GM19438 (cell line): Measurements from ENCODE around the gene DSCAM.

ENCODE experiments used
- ATAC-seq: cut with Tn5 transposase; IDR thresholded peaks from one replicate; pipeline ENCODE4 v1.9.1; 2021; ENCODE audit warnings: low read depth; ENCODE audit not compliant: unreplicated experiment

Gene DSCAM

DNA sequence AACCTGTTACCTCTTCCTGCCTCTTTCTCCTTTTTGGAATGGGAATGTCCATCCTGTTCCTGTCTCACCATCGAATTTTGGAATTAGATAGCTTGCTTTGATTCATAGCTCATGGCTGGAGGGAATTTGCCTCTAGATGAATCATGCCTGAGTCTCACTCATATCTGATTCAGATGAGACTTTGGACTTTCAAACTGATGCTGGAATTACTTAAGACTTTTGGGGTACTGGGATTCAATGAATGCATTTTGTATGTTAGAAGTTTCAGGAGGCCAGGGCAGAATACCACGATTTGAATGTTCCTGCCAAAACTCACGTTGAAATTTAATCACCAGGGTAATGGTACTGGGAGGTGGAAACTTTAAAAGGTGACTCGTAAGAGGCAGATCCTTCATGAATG, 132.4 kb downstream of the DSCAM start:
- no peak for ATAC-seq

DNA sequence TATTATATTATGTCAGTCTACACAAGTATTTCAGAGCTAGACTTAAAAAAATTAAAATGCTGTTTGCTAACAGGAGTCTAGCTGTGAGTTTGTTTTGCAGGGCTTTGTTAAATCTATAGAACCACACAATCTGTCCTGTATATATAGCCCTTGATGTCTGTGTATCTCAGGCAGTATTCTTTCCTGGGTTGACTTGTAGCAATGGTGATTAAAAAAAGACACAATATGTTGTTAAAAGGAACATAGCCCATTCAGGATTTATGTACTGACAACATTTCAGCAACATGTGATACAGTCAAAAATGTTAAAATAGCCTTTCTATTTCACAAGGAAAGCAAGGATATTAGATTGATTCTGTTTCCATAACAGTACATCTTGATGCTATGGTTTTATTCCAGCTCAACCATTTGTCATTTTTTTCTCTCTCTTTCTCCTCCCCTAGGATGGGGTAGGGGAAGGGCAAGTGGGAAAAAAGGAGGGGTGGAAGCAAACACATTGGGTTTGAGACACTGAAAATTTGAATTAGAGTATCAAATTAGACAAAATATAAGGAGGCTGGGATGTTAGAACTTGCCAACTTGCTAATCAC, 139.2 kb downstream of the DSCAM start:
- ATAC-seq: no peak

DNA sequence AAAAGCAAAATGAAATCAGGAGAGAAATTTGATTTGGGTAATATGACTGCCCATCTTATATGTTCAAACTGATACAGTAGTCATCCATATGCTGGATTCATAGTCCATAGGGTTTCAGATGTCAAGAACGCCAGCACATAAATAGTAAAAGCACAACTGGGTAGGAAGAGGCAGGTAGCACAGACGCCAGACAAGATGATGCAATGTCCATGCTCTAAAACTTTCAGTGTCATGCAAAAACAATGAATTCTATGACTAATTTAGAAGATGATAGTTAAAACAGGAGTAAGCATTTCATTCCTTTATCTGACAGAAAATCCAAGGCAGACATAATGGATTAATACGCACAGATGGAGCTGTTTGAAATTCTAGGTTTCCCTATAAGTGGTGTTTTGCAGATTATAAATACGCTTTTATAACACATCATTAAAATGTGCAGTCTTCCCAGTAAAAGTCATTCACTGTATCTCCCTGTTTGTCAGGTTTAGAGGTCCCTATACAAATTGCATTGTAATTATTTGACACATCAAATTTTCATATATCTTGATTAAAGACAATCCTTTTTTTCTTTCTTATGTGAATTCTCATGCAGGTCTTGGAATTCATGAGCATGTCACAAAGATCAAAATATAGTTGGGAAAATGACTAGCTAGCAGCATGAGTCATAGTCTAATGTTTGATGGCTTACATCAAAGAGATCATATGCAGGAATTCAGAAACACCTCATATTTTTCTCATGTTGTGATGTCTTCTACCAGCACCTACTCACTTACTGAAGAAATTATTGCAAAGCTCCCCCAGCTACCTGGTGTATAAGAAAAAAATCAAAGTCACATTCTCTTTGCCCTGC, 139.9 kb downstream of the DSCAM start:
- no peak for ATAC-seq

DNA sequence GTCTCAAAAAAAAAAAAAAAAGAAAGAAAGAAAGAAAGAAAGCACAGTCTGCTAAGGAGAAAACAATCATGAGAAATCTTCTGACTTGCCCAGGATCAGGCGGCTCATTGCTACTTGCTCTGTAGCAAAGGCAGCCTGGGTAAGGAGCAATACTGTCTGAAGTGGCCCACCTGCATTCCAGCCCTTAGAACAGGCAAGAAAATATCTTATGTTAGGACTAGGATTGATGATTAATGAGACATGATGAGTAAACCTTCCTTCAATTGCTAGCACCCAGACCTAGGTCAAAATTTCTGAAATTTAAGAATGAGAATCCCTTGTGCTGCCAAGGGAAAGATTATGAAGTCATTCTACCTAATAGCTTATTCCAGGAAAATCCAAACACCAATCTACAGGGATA, 140.8 kb downstream of the DSCAM start:
- no peak for ATAC-seq

DNA sequence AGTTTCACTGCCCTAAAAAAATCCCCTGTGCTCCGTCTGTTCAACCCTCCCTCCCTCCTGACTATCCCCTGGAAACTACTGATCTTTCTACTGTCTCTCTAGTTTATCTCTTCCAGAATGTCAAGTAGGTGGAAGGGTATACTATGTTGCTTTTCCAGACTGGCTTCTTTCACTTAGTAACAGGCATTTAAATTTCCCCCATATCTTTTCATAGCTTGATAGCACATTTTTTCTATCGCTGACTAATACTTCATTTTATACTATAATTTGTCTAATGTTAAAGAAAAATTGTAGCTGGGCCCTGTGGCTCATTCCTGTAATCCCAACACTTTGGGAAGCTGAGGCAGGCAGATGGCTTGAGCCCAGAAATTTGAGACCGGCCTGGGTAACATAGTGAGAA, 142.8 kb downstream of the DSCAM start:
- no peak for ATAC-seq

DNA sequence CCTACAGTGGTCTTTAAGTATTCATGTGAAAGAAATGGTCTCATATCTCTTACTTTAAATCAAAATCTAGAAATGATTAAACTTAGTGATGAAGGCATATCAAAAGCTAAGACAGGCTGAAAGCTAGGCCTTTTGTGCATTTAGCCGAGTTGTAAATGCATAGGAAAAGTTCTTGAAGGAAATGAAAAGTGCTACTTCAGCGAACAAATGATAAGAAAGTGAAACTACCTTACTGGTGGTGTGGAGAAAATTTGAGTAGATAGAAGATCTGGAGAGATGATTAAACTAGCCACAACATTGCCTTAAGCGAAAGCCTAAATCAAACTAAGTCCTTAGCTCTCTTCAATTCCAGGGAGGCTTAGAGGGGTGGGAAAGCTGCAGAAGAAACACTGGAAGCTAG, 147.6 kb downstream of the DSCAM start:
- ATAC-seq: no peak

DNA sequence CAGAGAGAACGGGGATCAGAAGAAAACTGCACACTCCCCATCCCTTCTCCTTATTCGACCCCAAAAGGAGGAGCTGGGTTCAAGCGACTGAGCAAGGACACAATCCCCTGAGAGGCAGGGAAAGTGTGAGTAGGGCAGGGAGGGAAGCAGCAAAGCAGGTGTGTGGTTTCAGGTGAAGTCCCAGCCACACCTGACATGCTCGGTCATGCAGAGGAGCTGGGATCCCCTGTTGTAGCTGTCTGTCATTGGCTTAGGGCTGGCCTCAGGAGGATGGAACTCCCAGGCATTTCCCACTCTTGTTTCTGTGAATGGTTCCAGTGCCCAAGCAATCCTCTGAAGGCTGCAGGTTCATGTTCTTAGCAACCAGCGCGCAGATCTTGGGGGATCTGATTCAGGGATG, 150.7 kb downstream of the DSCAM start:
- no peak for ATAC-seq

DNA sequence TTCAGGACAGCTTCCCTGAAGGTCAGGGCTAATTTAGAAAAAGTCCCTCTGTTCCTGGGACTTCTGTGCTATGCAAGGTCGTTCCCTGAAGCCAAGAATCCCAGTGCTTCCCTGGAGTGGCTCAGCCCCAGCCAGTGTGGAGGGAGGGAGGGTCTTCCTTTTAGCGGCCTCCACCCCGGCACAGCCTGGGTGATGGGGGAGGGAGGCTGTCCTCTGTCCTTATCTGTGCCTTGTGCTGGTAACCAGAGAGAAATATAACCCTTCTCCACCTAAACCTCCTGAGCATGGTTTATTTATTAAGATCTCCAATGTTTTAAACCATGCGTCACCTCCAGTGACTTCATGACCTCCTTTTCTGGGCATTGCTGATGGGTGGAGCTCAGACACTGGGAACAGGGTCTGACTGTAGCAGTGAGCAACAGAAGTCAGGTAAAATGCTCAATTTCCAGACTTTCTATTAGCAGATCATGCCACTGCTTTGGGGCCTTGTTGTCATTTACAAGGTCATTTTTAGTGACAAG, 157.1 kb downstream of the DSCAM start:
- ATAC-seq: no peak

DNA sequence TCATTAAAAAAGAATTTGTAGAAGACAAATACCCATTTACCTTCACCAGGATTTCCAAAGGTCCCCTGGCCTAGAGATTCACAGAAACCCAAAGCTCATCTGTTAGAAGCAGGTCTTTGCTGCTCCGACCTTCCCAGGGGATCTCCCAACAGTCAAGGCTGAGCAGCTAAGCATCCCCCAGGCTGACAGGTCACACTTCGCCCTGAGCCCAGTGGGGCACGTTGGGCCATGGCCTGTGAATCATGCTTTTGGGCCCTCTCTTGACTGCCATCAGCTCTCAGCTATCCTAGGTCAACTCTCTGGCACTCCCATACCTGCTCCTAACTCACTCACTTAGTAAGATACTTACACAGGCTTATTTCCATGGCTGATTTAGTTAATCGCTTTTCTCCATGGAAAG, 157.7 kb downstream of the DSCAM start:
- no peak for ATAC-seq

DNA sequence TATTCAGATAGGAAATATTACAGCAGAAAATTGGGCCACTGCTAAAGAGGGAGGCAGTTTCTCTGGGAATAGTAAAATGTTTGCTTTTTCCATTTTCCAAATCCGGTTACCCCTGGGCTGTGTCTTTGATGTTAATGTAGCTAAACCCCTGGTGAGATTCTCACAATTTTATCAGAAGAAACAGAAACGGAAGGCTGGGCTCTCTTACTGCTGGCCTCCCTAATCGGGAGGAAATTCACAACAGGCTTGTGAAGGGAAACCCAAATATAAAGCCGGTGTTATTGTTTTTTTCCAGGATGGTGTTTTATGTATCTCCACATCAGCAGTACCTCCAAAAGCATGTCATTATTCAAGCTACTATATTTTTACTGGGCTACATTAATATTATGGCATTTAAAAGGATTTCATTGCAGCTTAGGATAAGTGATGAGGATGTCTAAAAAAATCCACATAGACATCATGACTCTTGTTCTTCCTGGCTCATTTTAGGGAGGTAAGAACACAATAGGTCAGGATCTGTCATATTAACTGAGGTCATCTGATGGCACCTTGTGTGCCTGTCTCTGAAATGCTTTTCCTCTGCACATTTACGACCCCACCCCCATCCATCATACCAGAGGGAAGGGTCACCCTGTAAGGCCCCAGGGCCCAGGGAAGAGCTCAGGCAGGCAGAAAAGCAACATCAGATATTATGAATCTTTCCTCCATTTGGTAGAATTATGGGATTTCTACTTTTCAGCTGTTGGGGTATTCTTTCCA, 158.7 kb downstream of the DSCAM start:
- ATAC-seq: no peak

DNA sequence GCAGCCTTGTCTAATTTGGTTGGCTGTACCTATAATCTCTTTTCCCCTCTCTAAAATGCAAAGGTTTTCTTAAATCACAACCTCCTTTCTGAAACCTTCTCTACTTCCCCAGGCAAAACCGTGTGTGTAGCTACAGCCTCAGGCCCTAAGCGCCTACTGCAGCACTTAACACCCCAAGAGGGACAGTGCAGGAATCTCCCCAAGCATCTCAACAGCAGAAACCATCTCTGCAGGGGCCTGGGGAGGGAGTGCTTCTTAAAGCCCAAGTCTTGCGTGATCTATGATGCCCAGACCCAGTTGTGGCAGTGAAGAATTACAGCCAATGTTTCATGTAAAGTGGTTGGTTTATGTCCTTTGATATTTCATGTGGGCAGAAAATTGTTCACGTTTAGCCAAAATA, 159.3 kb downstream of the DSCAM start:
- no peak for ATAC-seq

DNA sequence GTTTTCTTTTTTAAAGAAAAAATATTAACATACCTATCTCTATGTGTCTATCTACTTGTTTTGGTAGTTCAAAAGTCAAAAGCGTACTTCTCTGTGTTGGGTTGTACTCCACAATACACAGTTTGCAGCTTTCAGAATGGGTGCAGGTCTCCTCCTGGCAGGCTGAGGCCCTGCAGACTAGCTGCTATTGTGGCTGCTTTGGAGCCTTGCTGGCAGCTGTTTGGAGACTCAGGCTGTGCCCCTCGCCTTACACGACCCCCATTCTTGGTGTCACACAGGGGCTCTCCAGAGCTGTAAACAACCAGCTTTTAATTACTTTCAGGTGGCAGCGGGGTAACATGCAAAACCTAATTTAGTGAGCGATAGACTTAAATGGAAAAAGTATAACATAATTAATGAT, 160.4 kb downstream of the DSCAM start:
- ATAC-seq: no peak

DNA sequence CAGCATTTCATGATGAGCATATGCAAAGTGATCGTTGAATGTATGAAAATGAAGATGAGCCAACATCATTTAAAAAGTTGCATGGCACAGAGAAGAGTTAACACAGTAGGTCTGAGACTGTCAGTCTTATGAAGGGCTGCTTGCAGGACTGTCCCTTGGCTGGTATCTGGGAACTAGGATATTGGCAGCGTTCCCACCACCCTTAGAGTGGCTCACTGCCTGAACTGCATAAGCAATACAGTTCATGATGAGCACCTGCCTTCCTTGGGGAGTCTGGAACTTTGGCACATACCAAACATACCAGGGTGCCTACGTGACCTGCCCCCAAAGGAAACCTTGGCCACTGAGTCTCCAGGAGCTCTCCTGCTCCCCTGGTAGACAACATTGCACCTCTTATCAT, 161.8 kb downstream of the DSCAM start:
- no peak for ATAC-seq

DNA sequence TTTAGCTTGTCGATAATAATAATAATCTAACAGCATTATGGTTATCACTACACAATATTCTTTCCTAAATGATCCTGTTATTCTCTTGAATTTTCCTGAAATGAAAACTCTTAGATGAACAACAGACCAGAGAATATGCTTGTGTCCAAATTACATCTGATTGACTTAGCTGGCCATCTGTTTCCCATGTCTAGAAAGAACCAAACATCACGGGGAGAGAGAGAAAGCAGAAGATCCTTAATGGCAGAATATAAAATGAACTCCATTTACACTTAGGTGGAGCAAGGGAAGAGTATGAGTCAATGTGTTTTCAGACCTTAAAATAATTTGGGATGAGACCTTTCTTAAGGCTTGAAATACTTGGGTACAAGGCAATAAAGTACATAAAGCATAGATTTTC, 162.2 kb downstream of the DSCAM start:
- ATAC-seq: no peak

DNA sequence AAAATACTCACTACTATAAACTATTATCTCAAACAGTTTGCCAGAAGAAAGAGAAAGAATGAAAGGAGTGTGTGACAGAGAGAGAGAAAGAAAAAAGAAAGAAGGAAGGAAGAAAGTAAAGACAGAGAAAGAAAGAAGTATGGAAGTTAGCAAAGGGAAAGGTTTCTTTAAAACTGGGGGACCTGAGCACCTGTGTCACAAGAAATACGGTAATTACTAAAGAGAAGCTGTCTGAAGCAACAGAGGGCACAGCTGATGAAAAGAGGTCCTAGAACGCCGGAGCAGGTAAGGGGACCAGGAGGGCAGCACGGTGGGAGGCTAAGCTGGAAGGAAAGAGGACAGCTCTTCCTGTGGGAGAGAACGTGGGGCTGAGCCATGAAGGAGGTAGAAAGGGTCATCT, 163.6 kb downstream of the DSCAM start:
- no peak for ATAC-seq

DNA sequence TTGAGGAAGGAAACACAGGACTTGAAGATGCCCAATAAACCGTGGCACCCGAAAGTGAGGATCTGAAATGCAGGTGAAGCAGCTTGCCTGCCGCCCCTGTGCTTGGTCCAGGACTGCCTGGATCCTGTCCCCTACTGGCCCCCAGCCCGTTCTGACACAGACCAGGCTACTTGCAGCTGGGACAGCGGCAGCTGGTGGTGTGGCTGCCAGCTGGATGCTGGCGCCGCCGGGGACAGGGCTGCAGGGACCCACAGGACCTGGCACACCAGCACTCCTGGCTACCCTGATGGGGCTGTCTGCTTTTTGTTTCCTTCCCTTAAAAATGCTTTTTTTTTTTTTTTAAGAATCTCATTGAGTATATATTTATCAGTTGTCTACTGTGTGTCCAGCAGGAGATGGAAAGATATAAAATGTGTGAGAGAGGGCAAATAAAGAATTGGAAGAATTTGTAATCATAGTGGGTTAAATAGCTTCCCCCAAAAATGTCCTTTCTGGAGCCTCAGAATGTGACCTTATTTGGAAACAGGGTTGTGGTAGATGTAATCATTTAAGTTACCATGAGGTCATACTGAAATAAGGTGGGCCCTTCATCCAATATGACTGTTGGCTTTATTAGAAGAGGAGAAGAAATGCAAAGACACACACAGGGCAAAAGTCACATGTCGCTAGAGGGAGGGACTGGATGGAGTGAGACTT, 165.6 kb downstream of the DSCAM start:
- no peak for ATAC-seq

DNA sequence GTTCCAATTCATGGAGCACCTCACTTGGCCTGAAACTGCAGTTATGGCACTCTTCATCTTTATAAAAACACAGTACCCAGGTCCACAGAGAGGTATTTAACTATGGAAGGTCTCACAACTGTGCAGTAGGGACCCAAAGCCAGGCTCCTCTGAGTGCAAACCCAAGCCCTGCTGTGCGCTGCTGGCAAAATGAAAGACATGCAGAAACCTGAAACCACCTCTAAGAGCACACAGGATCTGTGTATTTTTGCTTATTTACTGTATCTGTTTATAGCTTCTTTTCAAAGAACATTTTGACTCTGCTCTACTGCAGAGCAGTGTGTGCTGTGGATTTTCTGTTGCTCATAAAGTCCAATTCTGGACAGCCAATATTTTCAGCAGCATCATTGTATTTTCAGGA, 166.6 kb downstream of the DSCAM start:
- ATAC-seq: no peak

DNA sequence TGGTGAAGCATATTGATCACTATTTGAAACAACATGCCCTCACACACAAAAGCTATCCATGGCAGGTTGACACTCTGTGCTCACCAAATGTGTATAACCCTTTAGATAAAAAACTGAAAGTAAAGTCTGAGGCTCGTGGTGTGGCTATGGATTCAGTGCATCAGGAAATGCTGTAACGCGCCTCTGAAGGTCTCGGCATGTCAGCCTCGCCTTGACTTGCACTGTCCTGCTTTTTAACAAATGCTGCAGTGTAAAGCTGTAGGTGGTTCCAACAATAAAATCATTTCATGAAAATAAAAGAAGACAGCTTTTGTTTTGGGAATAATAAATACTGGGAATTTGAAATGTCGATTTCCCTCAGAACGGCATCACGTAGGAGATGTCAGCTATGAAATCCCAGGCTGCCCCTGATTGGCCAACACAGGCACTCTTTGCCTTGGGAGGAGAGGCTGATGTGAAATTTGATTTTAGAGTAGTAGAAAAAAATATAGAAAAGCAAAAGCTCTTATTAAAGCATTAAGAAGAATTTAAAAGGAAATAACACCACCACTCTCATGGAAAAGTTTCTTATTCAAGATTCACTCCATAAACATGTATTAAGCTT, 168.2 kb downstream of the DSCAM start:
- ATAC-seq: no peak

DNA sequence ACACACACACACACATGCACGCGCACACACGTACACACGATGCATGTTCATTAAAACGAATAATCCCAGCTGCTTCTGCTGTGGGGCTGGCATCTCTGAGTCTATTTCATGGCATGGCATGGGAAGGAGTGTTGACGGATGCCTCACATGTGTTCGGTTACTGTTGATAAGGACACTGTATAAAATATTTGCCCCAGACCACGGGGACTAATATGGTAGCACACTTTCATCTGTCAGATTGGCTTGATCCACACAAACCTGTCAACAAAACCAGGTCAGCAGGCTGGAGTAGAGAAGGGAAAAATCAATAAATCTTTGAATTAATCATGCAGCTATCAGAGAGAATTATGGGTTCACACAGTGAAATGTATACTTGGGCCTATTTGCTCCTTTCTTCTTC, 171.9 kb downstream of the DSCAM start:
- no peak for ATAC-seq

DNA sequence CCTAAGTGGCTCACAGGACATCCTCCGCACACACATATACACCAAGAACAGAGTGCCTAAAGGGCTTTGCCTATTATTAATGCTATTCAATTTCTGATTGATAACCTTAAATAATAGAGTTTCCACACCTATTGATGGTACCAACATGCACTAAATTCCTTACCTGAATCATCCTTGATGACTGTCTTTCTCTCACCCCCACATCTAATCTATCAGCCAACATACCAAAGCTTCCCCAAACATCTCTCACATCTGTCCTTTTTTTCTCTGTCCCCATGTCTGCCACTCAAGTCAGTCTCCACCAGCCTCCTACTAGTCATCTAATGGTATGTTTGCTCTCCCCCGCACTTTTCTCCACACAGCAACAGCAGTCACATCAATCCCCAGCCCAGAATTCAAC, 174.4 kb downstream of the DSCAM start:
- no peak for ATAC-seq

DNA sequence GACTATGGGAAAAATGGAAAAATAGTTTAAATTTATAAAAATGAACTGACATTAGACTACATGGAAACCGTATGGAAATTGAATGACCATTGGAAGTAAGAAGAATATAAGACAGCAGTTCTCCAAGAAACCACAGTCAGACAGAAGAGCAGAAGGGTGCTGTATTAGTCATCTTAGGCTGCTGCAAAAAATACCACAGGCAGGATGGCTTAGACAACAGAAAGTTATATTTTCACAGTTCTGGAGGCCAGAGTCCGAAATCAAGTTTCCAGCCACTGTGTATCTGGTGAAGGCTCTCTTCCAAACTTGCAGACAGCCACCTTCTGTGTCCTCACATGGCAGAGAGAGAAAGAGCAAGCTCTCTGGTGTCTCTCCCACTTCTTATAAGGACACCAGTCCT, 175.2 kb downstream of the DSCAM start:
- no peak for ATAC-seq
